Daoy (cell line): ENCODE results near the gene GNLY. TPM values are rescaled to one million over a fixed set of nuclear protein-coding genes. Genes with fewer than 3 reads are reported as not detected.
"Not testable (repeated sequence)": the region's sequence is repeated elsewhere in the genome, so short reads cannot be mapped to it uniquely, and the experiment has no call there.

ENCODE experiments used
- DNase-seq: peaks from one replicate; pipeline ENCODE4 v3.0.0-alpha.2; 2015; ENCODE audit warnings: low read depth
- total RNA-seq: library from RNA; depleted of rRNA; stranded (reverse); fragments of >200 nt; shearing (Covaris generic); gene quantifications from 2 replicates; pipeline ENCODE4 v1.2.3, GENCODE V29; 2014

Gene GNLY
- total RNA-seq, 1 experiment from 2014 or later, result not detected

GRCh38 chr2:85708641-85709040 is 14.5 kb downstream of the GNLY start:
- no peak for DNase-seq

- DNase-seq, result no peak
Observed at GRCh38 chr2:85709401-85709811, 15.2 kb downstream of the GNLY start.

GRCh38 chr2:85710687-85711577 is 16.8 kb downstream of the GNLY start:
- DNase-seq, result no peak

- no peak for DNase-seq
Observed at GRCh38 chr2:85711578-85712060, 17.5 kb downstream of the GNLY start.

GRCh38 chr2:85712336-85712735 is 18.2 kb downstream of the GNLY start:
- no peak for DNase-seq

GRCh38 chr2:85712849-85713612 is 18.9 kb downstream of the GNLY start:
- peak; percentile 45 for DNase-seq

- DNase-seq, result no peak
Observed at GRCh38 chr2:85713836-85714235, 19.7 kb downstream of the GNLY start.

GRCh38 chr2:85714421-85714820 is 20.3 kb downstream of the GNLY start:
- DNase-seq, result not testable (repeated sequence)

- DNase-seq, result no peak
Observed at GRCh38 chr2:85714841-85715240, 20.7 kb downstream of the GNLY start.

- no peak for DNase-seq
Observed at GRCh38 chr2:85716346-85716914, 22.3 kb downstream of the GNLY start.

GRCh38 chr2:85717308-85718008 is 23.3 kb downstream of the GNLY start:
- no peak for DNase-seq

GRCh38 chr2:85718009-85718391 is 23.8 kb downstream of the GNLY start:
- no peak for DNase-seq

- no peak for DNase-seq
Observed at GRCh38 chr2:85718885-85719492, 24.8 kb downstream of the GNLY start.

- no peak for DNase-seq
Observed at GRCh38 chr2:85719609-85720240, 25.6 kb downstream of the GNLY start.

- DNase-seq, result no peak
Observed at GRCh38 chr2:85720533-85720932, 26.4 kb downstream of the GNLY start.

GRCh38 chr2:85721641-85722040 is 27.5 kb downstream of the GNLY start:
- DNase-seq, result no peak

- DNase-seq, result no peak
Observed at GRCh38 chr2:85722519-85722918, 28.4 kb downstream of the GNLY start.

GRCh38 chr2:85723707-85724360 is 29.7 kb downstream of the GNLY start:
- no peak for DNase-seq

- DNase-seq, result no peak
Observed at GRCh38 chr2:85724731-85725181, 30.6 kb downstream of the GNLY start.

- no peak for DNase-seq
Observed at GRCh38 chr2:85725451-85725850, 31.3 kb downstream of the GNLY start.
